T-helper 1 cell treated with Interleukin-12 subunit alpha and Interleukin-12 subunit beta and Interleukin-4 antibody, amounts not matched to agents 30 μg/mL and 1 μg/mL, for 36 hours (primary cell): Measurements from ENCODE around the gene MEIOB.
"Not testable (repeated sequence)": the region's sequence is repeated elsewhere in the genome, so short reads cannot be mapped to it uniquely, and the experiment has no call there.

Source experiments
- H3K27ac Mint-ChIP-seq: one replicate; pipeline ENCODE4 v1.8.0; 2021; ENCODE audit warnings: mild to moderate bottlenecking, mixed read lengths
- H3K27me3 Mint-ChIP-seq: one replicate; pipeline ENCODE4 v1.8.0; 2021; ENCODE audit warnings: low read depth, mixed read lengths
- H3K36me3 Mint-ChIP-seq: one replicate; pipeline ENCODE4 v1.8.0; 2021; ENCODE audit warnings: low read depth, mixed read lengths
- H3K4me1 Mint-ChIP-seq: one replicate; pipeline ENCODE4 v1.8.0; 2021; ENCODE audit warnings: low read depth, mixed read lengths
- H3K4me3 Mint-ChIP-seq: one replicate; pipeline ENCODE4 v1.8.0; 2021; ENCODE audit warnings: mild to moderate bottlenecking, moderate library complexity, mixed read lengths
- H3K9me3 Mint-ChIP-seq: one replicate; pipeline ENCODE4 v1.8.0; 2021; ENCODE audit warnings: mixed read lengths

Gene MEIOB

GRCh38 chr16:1897692-1898091, 25.7 kb upstream of the MEIOB start:
- not testable (repeated sequence) for H3K9me3 Mint-ChIP-seq, H3K27ac Mint-ChIP-seq, H3K27me3 Mint-ChIP-seq, H3K4me3 Mint-ChIP-seq, H3K36me3 Mint-ChIP-seq, H3K4me1 Mint-ChIP-seq

GRCh38 chr16:1895949-1896675, 24.1 kb upstream of the MEIOB start:
- H3K4me3 Mint-ChIP-seq = no peak overlapping the region
- H3K27ac Mint-ChIP-seq = no peak overlapping the region
- H3K4me1 Mint-ChIP-seq = no peaks in the 10 kb centered on the region
- H3K27me3 Mint-ChIP-seq = peaks cover 5% of the 10 kb centered on the region
- H3K9me3 Mint-ChIP-seq = no peaks in the 10 kb centered on the region
- H3K36me3 Mint-ChIP-seq = no peaks in the 10 kb centered on the region

DNA sequence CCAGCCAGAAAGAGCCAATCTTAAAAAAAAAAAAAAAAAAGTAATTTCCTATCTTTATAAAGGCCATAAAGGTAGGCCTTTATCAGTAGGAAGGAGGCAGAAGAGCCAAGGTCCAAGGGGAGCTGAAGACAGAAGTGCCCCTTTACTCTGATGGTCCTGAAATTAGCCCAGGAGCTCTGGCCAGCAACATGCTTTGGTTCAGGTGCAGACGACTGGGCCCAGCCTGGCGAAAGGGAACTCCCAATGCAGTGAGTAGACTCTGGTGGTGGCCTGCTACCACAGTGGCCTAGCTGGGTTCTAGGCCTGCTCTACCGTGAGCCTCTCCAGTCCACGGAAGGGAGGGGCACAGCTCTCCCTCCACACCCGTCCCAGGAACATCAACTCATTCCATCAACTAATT, 23.1 kb upstream of the MEIOB start:
- no peaks in the 10 kb centered on the region for H3K36me3 Mint-ChIP-seq
- no peaks in the 10 kb centered on the region for H3K9me3 Mint-ChIP-seq
- H3K27me3 Mint-ChIP-seq = peaks cover 9% of the 10 kb centered on the region
- no peaks in the 10 kb centered on the region for H3K4me1 Mint-ChIP-seq
- H3K27ac Mint-ChIP-seq = no peak overlapping the region
- H3K4me3 Mint-ChIP-seq = no peak overlapping the region

GRCh38 chr16:1890708-1891050, 18.7 kb upstream of the MEIOB start:
- peaks cover 13% of the 10 kb centered on the region for H3K27me3 Mint-ChIP-seq
- no peaks in the 10 kb centered on the region for H3K4me1 Mint-ChIP-seq
- no peaks in the 10 kb centered on the region for H3K9me3 Mint-ChIP-seq
- no peak overlapping the region for H3K27ac Mint-ChIP-seq
- no peak overlapping the region for H3K4me3 Mint-ChIP-seq
- no peaks in the 10 kb centered on the region for H3K36me3 Mint-ChIP-seq

GRCh38 chr16:1890024-1890707, 18.2 kb upstream of the MEIOB start:
- Mint-ChIP-seq H3K4me3 (no peak overlapping the region), H3K27ac (no peak overlapping the region), H3K4me1 (no peaks in the 10 kb centered on the region), H3K27me3 (peaks cover 15% of the 10 kb centered on the region), H3K9me3 (no peaks in the 10 kb centered on the region), H3K36me3 (no peaks in the 10 kb centered on the region)

- Mint-ChIP-seq H3K36me3 (no peaks in the 10 kb centered on the region), H3K4me1 (no peaks in the 10 kb centered on the region), H3K4me3 (no peak overlapping the region), H3K27ac (no peak overlapping the region), H3K27me3 (peaks cover 17% of the 10 kb centered on the region), H3K9me3 (no peaks in the 10 kb centered on the region)
These were observed 15.9 kb upstream of the MEIOB start for GRCh38 chr16:1887711-1888354.

DNA sequence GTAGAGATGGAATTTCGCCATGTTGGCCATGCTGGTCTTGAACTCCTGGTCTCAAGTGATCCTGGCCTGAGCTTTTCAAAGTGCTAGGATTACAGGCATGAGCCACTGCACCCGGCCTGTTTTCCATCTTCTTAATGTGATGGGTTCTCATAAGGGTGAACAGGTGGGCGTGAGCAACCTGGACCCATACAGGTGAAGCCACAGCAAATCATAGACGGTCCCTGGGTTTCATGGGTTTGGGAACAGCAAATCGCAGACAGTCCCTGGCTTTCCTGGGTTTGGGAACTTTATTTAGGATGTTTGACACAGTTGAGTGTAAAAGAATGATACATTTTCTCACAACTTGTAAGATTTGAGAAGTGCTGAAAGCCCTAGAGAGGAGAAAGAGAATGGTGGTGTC, 12.9 kb upstream of the MEIOB start:
- Mint-ChIP-seq H3K9me3 (no peaks in the 10 kb centered on the region), H3K27me3 (peaks cover 13% of the 10 kb centered on the region), H3K4me1 (no peaks in the 10 kb centered on the region), H3K36me3 (no peaks in the 10 kb centered on the region), H3K4me3 (no peak overlapping the region), H3K27ac (no peak overlapping the region)

DNA sequence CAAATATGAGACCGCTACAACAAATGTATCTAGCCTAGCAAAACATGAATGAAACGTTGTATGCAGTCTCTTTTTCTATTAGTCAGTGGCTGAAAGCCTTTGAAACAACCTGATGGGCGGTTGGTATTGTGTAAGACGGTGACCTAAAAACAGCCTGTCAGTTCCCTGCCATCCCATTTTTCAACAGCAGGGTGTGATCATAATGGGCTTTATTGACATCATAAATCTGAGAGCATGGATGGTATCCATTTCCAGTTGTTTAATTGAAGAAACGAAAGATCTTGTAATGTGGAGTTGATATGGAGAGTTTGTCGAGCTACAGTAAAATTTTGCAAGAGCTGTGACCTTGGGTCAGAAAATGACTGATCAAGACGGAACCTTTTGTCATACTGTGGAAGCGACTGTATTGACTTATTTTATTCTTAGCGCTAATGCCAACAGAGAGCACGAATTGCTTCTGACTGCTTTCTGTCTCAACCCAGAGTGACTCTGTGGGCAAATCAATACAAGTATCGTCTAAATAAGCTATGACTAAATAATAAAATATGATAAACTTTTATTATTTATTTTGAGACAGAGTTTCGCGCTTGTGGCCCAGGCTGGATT, 12.3 kb upstream of the MEIOB start:
- Mint-ChIP-seq H3K27me3 (peaks cover 13% of the 10 kb centered on the region), H3K27ac (no peak overlapping the region), H3K4me3 (no peak overlapping the region), H3K4me1 (no peaks in the 10 kb centered on the region), H3K9me3 (no peaks in the 10 kb centered on the region), H3K36me3 (no peaks in the 10 kb centered on the region)

DNA sequence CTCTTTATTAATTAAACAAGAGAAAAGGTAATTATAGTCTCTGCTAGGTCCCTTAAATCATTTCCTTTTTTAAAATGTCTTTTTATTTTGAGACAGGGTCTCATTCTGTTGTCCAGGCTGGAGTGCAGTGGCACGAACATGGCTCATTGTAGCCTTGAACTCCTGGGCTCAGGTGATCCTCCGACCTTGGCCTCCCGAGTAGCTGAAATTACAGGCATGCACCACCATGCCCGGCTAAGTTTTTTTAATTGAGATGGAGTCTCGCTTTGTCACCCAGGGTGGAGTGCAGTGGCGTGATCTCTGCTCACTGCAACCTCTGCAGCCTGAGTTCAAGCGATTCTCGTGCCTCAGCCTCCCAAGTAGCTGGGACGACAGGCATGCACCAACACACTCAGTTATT, 9.2 kb upstream of the MEIOB start:
- H3K27ac Mint-ChIP-seq, H3K4me1 Mint-ChIP-seq, H3K4me3 Mint-ChIP-seq, H3K36me3 Mint-ChIP-seq, H3K9me3 Mint-ChIP-seq: not testable (repeated sequence)
- H3K27me3 Mint-ChIP-seq = peaks cover 22% of the 10 kb centered on the region

DNA sequence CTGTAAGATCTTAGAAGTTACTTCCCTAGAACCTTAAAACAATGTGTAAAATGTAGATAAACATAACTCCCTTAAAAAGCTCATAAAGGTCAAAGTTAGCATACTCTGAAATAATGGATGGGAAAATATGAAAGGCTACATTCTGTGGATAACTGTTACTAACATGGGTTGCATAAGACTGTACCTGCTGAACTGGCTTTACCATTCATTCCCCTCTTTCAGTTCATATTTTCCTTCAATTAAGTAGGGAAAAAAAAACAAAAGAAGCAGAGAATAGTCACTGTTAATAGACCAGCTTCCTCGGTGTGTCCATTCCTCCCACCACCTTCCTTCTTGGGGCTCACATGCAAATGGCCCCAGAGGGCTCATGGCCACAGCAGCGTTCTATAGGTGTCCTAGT, 7.5 kb upstream of the MEIOB start:
- H3K4me1 Mint-ChIP-seq = no peaks in the 10 kb centered on the region
- no peaks in the 10 kb centered on the region for H3K36me3 Mint-ChIP-seq
- peaks cover 20% of the 10 kb centered on the region for H3K27me3 Mint-ChIP-seq
- no peak overlapping the region for H3K27ac Mint-ChIP-seq
- H3K9me3 Mint-ChIP-seq = no peaks in the 10 kb centered on the region
- no peak overlapping the region for H3K4me3 Mint-ChIP-seq

DNA sequence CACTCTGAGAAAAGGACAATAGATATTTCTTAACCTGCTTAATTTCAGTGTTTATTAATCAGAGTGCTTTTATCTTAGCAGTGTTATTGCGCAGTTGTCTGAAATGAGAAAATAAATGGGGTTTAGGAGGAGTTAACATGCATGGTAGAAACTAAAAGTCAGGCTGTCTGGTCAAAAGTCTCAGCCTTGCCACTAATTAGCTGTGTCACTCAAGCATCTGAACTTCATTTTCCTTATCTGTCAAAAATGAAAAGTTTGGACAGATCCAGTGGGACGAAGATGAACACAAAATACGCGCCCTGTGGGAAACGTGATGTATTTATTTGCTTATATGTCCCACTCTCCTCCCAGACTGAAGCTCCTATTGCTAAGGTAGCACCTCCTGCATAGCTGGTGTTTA, 6.3 kb upstream of the MEIOB start:
- H3K27me3 Mint-ChIP-seq = peaks cover 17% of the 10 kb centered on the region
- H3K27ac Mint-ChIP-seq = no peak overlapping the region
- H3K4me1 Mint-ChIP-seq = no peaks in the 10 kb centered on the region
- no peaks in the 10 kb centered on the region for H3K36me3 Mint-ChIP-seq
- H3K4me3 Mint-ChIP-seq = no peak overlapping the region
- no peaks in the 10 kb centered on the region for H3K9me3 Mint-ChIP-seq

DNA sequence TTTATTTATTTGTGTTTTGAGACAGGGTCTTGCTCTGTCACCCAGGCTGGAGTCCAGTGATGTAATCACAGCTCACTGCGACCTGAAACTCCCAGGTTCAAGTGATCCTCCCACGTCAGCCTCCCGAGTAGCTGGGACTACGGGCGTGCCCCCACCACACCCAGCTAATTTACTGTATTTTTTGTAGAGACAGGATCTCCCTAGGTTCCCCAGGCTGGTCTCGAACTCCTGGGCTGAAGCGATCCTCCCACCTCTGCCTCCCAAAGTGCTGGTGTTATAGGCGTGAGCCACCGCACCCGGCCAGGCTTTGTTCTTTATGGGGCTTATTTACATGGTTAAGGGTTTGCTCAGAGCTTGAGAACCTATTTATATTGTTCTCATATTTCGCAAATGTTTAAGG, 5.8 kb upstream of the MEIOB start:
- no peaks in the 10 kb centered on the region for H3K36me3 Mint-ChIP-seq
- no peak overlapping the region for H3K27ac Mint-ChIP-seq
- no peaks in the 10 kb centered on the region for H3K9me3 Mint-ChIP-seq
- H3K4me1 Mint-ChIP-seq = no peaks in the 10 kb centered on the region
- no peak overlapping the region for H3K4me3 Mint-ChIP-seq
- H3K27me3 Mint-ChIP-seq = peaks cover 17% of the 10 kb centered on the region

DNA sequence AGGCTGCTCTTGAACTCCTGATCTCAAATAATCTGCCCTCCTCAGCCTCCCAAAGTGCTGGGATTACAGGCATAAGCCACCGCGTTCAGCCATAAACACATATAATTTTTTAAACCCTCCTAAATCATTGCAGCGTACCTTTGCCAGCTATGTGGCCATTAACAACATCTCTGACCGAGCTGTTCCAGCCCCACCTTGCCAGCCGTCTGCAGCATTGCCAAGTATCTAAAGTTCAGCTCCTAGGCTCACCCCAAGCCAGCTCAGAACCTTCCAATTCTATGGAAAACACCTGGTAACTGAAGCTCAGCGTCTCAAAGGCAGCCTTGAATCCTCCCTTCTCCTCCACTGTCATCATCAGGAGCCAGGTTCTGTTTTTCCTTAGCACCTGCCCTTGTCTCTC, 5.1 kb upstream of the MEIOB start:
- Mint-ChIP-seq H3K4me3 (no peak overlapping the region), H3K27me3 (peaks cover 23% of the 10 kb centered on the region), H3K9me3 (no peaks in the 10 kb centered on the region), H3K36me3 (no peaks in the 10 kb centered on the region), H3K4me1 (peaks cover 3% of the 10 kb centered on the region), H3K27ac (no peak overlapping the region)

DNA sequence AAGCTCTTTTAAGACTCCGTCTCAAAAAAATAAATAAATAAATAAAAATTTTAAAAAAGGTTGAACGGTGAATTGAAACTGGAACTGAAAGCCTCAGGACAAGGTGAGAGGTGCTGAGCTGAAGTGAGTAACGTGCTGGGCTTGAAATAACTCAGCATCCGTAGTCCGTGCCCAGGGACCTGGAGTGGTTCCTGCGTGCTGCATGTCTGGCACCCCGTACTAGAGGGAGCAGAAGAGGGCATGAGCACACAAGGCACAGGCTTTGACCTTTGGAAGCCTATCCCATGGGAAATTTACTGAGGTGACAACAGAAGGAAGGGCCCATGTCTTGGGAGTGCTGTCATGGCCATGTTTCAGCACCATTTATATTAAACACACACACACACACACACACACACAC, 4.5 kb upstream of the MEIOB start:
- Mint-ChIP-seq H3K27me3 (peaks cover 24% of the 10 kb centered on the region), H3K36me3 (no peaks in the 10 kb centered on the region)

DNA sequence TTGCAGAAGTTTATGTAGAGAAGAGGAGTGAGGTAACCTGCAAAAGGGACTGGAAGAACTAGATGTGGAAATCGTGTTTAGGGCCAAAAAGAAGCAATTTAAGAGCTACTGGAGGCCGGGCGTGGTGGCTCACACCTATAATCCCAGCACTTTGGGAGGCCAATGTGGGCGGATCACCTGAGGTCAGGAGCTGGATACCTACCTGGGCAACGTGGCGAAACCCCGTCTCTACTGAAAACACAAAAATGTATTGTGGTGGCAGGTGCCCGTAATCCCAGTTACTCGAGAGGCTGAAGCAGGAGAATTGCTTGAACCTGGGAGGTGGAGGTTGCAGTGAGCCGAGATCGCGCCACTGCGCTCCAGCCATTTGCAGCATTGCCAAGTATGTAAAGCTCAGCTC, 4.1 kb upstream of the MEIOB start:
- H3K36me3 Mint-ChIP-seq, H3K27ac Mint-ChIP-seq, H3K4me3 Mint-ChIP-seq, H3K4me1 Mint-ChIP-seq, H3K9me3 Mint-ChIP-seq: not testable (repeated sequence)
- H3K27me3 Mint-ChIP-seq = peaks cover 24% of the 10 kb centered on the region

More for the DNA sequence above, 4.5 kb upstream of the MEIOB start:
- H3K27ac Mint-ChIP-seq = no peak overlapping the region
- no peak overlapping the region for H3K4me3 Mint-ChIP-seq
- no peaks in the 10 kb centered on the region for H3K9me3 Mint-ChIP-seq
- peaks cover 3% of the 10 kb centered on the region for H3K4me1 Mint-ChIP-seq
